Peyer's patch (tissue), 4 donors: ENCODE results near the gene NEK2.

ENCODE experiments used
- POLR2A ChIP-seq, 2 donors: fragments of 450-650 bp; IDR thresholded peaks; one replicate each; pipeline ENCODE4 v1.5.1; 2017; ENCODE audit warnings: antibody characterized with exemption in 2 of 2, mild to moderate bottlenecking in 2 of 2, moderate library complexity in 2 of 2
- TF ChIP-seq, protein P1 (sequence below), 6 experiments: fragments of 450-650 bp in 4 of 6; fragments of 200-600 bp in 2 of 6; sonication (generic) in 1 of 6; IDR thresholded peaks; one replicate each; pipeline ENCODE4 v1.5.1; 2017 to 2019; ENCODE audit warnings: antibody characterized with exemption in 6 of 6, mild to moderate bottlenecking in 3 of 6, moderate library complexity in 1 of 6

DNA sequence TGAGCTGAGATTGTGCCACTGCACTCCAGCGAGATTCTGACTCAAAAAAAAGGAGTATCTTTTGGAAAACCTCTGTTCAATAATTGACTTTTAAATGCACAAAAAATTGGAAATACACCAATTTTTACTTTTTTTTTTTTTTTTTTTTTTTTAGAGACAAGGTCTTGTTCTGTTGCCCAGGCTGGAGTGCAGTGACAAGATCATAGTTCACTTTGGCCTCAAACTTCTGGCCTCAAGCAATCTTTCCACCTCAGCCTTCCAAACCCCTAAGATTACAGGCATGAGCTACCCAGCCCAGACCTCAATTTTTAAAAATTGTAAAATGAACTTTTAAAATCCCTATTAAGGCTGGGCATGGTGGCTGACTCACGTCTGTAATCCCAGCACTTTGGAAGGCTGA is 30.8 kb downstream of the NEK2 start:
- TF ChIP-seq, protein P1, sequence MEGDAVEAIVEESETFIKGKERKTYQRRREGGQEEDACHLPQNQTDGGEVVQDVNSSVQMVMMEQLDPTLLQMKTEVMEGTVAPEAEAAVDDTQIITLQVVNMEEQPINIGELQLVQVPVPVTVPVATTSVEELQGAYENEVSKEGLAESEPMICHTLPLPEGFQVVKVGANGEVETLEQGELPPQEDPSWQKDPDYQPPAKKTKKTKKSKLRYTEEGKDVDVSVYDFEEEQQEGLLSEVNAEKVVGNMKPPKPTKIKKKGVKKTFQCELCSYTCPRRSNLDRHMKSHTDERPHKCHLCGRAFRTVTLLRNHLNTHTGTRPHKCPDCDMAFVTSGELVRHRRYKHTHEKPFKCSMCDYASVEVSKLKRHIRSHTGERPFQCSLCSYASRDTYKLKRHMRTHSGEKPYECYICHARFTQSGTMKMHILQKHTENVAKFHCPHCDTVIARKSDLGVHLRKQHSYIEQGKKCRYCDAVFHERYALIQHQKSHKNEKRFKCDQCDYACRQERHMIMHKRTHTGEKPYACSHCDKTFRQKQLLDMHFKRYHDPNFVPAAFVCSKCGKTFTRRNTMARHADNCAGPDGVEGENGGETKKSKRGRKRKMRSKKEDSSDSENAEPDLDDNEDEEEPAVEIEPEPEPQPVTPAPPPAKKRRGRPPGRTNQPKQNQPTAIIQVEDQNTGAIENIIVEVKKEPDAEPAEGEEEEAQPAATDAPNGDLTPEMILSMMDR (IDR thresholded peaks at IDR 0.05), result no peak
- TF ChIP-seq POLR2A (IDR thresholded peaks at IDR 0.05), result no peak
